GM21515 (cell line): ENCODE results near the gene HELZ.

Source experiments
- ATAC-seq: cut with Tn5 transposase; IDR thresholded peaks from one replicate; pipeline ENCODE4 v1.9.1; 2021; ENCODE audit not compliant: unreplicated experiment

Gene HELZ

DNA sequence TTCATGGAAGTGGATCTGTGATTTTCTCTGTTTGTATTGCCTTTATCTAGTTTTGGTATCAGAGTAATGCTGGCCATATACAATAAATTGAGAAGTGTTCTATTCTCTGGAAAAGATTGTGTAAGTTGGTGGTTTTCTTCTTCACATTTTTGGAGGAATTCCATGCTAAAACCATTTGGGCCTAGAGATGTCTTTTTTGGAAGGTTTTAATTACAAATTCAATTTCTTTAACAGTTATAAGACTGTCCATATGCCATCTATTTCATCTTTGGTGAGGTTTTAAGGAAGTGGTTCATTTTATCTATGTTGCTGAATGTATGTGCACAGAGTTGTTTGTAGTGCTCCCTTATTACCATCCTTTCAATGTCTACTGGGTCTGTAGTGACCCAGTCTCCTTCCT is 154.7 kb downstream of the HELZ start:
- no peak for ATAC-seq

GRCh38 chr17:67088639-67089038 is 156.4 kb downstream of the HELZ start:
- no peak for ATAC-seq

DNA sequence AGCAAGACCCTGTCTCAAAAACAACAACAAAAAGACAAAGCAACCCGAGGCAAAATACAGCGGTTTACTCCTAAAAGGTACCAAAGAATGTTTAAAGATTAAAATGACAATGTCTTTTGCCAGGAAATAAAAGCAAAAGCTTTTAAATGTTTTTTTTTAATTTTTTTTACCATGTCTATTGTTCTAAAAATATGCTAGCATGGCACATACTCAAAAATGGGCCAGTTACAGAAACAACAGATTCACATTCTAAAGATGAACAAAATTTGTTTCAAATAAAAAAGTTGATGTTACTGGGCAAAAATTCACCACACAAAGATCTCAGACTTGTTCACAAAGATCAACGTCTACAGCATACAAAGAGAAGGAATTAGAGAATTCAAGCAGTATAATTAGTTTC is 159.6 kb downstream of the HELZ start:
- ATAC-seq = no peak

DNA sequence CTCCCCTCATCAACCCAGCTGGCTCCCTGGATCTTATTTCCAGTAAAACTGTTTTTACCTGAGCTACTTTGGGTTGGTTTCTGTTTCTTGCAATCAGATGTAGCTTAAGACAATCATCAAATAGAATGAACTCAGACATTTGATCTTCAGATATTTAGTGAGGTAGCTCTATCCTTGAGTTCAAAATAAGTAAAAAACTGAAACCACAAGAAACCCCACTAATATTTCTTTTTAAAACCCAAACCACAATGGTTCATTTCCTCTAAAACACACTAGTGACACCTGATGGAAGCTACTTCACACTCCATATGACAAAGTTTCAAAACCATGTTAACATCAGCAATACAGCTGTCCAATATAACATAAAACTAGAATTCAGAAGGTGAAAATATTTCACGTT is 162.9 kb downstream of the HELZ start:
- ATAC-seq = peak; percentile 84

- ATAC-seq = no peak
Observed at GRCh38 chr17:67080804-67081203, 164.2 kb downstream of the HELZ start.

DNA sequence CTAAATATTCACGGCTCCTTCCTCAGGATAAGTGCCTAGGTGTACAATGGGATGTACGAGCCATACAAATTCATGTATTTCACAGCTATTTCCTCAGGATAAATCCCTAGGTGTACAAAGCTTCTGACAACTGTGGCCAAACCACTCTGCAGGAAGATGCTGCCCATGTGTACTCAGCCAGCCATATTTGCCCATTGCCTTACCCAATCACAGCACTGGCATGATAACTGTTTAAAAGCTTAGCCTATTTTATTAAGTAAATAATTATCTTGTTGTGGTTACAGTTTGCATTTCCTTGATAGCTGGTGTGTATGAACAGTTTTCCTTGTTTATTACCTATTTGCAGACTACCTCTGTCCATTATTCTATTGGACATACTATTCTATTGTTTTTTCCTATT is 165.5 kb downstream of the HELZ start:
- no peak for ATAC-seq

GRCh38 chr17:67078292-67078691 is 166.7 kb downstream of the HELZ start:
- no peak for ATAC-seq

GRCh38 chr17:67076290-67076689 is 168.7 kb downstream of the HELZ start:
- ATAC-seq = no peak

GRCh38 chr17:67074781-67075180 is 170.2 kb downstream of the HELZ start:
- ATAC-seq = no peak

GRCh38 chr17:67072885-67073284 is 172.1 kb downstream of the HELZ start:
- no peak for ATAC-seq

DNA sequence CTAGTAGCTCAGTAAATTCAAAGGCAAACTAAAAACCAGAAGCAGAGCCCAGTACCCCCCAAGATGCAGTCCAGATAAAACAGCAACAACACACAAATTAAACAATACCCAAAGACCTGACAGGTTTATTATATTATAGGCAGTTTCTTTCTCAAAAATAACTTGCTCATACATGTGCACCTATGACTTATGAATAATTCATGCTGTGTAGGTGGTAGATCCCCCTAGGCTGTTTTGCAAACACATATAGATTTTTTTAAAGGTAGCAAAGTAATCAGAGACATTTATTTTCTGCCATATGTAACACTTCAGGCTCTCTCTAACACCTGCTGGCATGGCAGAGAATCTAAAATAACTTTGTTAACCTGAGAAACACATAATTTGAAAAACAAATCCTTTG is 173.4 kb downstream of the HELZ start:
- ATAC-seq = no peak

- no peak for ATAC-seq
Observed at GRCh38 chr17:67069603-67070136, 175.3 kb downstream of the HELZ start.

DNA sequence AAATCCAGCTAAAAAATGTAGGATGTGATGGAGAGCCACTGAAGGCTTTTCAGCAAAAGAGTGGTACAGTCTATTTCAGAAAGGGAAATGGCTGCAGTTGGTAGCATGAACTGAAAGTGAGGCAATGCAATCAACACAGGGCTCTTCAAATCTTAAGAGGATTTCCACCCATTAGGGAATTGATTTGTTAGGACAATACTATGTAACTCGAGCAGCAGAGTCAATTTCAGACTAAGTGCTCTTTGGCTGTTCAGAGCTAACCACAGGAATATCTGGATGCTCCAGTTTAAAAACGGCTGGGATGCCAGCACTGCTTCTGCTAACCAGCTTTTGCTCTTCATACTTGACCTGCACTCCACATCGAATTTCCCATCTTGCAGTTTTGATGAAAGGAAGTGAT is 176.0 kb downstream of the HELZ start:
- no peak for ATAC-seq

DNA sequence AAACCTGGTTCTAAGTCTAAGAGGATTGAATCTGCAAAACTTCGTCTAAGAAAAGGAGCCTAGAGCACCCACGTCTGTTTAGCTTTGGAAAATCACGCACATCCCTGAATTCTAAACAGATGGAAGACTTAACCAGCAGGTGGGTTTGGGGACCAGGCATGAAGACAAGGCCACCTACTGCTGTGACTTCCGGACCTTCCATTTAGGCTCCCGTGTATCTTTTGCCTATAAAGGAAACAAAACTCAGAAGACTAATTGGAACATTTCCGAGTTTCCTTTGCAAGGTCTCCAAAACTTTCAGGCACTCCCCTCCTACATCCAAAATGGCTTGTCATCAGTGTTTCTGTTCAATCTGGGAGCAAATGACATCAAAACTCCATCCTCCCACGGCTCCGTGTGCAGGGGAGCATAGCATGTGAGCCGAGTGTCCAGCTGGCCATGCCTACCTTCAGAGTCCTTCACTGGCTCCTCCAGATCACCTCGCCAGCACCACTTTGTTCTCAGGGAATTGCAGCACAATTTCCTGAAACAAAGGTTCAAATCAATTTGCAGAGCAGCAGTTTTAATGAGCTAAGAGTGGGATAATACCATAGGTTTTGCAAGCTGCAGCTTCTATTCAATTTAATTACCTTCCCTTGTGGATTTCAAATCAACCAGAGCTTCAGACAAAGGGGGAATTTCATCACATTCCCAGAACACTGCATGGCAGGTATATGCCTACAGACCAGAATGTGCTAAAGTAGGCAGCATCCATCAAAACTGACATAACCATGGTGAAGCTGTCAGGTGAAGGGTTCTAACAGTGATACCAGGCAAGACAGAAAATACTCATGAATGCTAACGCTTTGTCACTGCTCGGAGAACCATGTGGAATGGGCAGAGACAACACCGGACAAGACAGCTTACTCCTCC is 177.2 kb downstream of the HELZ start:
- ATAC-seq = no peak

GRCh38 chr17:67066717-67067116 is 178.3 kb downstream of the HELZ start:
- ATAC-seq = no peak

- ATAC-seq = no peak
Observed at GRCh38 chr17:67063141-67063540, 181.9 kb downstream of the HELZ start.

GRCh38 chr17:67059372-67059771 is 185.6 kb downstream of the HELZ start:
- no peak for ATAC-seq

- no peak for ATAC-seq
Observed at GRCh38 chr17:67058036-67058435, 187.0 kb downstream of the HELZ start.

GRCh38 chr17:67056746-67057490 is 188.1 kb downstream of the HELZ start:
- ATAC-seq = no peak

- no peak for ATAC-seq
Observed at GRCh38 chr17:67055811-67056745, 188.9 kb downstream of the HELZ start.

DNA sequence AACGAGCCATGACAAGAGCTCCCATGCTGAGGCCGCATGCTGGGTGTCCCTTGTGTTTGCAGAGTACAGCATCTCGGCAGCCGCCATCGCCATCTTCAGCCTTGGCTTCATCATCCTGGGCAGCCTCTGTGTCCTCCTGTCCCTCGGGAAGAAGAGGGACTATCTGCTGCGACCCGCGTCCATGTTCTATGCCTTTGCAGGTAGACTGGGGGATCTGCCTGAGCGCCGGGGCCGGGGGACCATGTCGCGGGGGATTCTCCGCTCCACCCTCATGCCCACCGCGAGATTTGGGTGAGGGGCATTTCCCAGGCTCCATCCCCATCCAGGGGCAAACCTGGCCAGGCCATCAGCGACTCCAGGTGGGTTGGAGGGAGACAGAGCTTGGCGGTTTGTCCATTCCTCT is 190.0 kb downstream of the HELZ start:
- no peak for ATAC-seq
